ENCODE measurements around the gene TTC31. TPM values are rescaled to one million over a fixed set of nuclear protein-coding genes. Genes with fewer than 3 reads are reported as not detected.
"Not testable (repeated sequence)": the region's sequence is repeated elsewhere in the genome, so short reads cannot be mapped to it uniquely, and the experiment has no call there.

Gene TTC31
- total and polyA plus RNA-seq, 7 donors: 5.4 to 13.2 (median 9.4) TPM

DNA sequence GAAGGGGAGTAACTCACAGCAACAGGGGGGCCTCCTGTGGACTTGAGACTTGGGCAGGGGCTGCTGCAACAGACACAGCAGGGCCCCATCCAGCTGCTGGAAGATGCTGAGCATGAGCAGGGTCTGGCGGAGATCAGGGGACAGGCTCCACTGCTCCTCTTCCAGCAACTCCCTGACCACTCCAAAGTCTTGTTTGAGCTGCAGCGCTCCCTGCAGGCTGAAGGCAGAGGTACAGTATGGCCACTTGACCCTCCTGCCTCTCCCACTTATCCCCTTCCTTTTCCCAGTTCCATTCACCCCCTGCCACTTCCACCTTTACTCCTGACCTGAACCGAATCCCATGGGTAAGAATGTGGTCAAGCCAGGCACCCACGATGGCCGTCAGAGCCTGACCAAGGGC is 8.0 kb upstream of the TTC31 start:
- TF ChIP-seq, protein P1, sequence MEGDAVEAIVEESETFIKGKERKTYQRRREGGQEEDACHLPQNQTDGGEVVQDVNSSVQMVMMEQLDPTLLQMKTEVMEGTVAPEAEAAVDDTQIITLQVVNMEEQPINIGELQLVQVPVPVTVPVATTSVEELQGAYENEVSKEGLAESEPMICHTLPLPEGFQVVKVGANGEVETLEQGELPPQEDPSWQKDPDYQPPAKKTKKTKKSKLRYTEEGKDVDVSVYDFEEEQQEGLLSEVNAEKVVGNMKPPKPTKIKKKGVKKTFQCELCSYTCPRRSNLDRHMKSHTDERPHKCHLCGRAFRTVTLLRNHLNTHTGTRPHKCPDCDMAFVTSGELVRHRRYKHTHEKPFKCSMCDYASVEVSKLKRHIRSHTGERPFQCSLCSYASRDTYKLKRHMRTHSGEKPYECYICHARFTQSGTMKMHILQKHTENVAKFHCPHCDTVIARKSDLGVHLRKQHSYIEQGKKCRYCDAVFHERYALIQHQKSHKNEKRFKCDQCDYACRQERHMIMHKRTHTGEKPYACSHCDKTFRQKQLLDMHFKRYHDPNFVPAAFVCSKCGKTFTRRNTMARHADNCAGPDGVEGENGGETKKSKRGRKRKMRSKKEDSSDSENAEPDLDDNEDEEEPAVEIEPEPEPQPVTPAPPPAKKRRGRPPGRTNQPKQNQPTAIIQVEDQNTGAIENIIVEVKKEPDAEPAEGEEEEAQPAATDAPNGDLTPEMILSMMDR (IDR thresholded peaks at IDR 0.05): no peak
- Histone ChIP-seq H3K27ac (no peak overlapping the region), H3K4me1 (peaks cover 18% of the 10 kb centered on the region), H3K9me3 (no peaks in the 10 kb centered on the region), H3K4me3 (no peak overlapping the region), H3K27me3 (ENCODE audit: insufficient read depth in 3 of 3, low read length in 2 of 3) (no peaks in the 10 kb centered on the region), H3K36me3 (ENCODE audit: insufficient read depth in 1 of 2, low read depth in 1 of 2) (peaks cover 2 to 53% of the 10 kb centered on the region in 2 donors)
- ATAC-seq (no peak), DNase-seq (no peak)
- WGBS, 3 donors: 84 to 87% (median 85%) methylated on average over 5 of the region's 5 CpGs
- intact Hi-C loops (cut with DNase I): no loop called here

DNA sequence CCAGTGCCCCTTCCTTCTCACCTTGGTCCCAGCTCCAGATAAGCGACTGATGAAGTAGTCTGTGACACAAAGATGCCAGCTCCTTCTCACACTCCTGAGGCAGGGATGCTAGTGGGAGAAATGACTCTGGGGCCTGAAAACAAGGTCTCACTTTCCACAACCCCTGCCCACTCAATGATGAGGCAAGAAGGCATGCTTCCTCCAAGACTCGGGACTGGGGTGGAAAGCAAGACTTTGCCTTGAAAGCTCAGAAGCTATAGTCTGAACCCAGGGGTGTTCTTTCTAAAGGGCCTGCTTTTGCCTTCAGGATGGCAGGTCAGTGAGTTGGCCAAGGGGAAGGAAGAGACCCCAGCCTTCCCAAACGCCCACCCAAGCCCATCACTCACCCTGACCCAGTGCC is 1.4 kb upstream of the TTC31 start:
- TF ChIP-seq, protein P1 (IDR thresholded peaks at IDR 0.05): no peak
- no peak for ATAC-seq
- intact Hi-C loops (cut with DNase I): loop anchor here in 1 of 2 donors (5.0 kb wide), 1 partner anchor 106 kb away; no protein-coding TSS in a partner anchor
- peaks cover 22% of the 10 kb centered on the region for H3K4me1 ChIP-seq
- 53 to 69% (median 54%) methylated on average over 3 of the region's 3 CpGs for WGBS, 3 donors
- peak overlapping the region; percentile 98 for H3K4me3 ChIP-seq
- no peaks in the 10 kb centered on the region for H3K27me3 ChIP-seq (ENCODE audit: insufficient read depth in 3 of 3, low read length in 2 of 3)
- H3K27ac ChIP-seq: peak overlapping the region; percentile 91
- no peaks in the 10 kb centered on the region for H3K9me3 ChIP-seq
- no peak for DNase-seq
- H3K36me3 ChIP-seq (ENCODE audit: insufficient read depth in 1 of 2, low read depth in 1 of 2): peaks cover 2 to 50% of the 10 kb centered on the region in 2 donors

DNA sequence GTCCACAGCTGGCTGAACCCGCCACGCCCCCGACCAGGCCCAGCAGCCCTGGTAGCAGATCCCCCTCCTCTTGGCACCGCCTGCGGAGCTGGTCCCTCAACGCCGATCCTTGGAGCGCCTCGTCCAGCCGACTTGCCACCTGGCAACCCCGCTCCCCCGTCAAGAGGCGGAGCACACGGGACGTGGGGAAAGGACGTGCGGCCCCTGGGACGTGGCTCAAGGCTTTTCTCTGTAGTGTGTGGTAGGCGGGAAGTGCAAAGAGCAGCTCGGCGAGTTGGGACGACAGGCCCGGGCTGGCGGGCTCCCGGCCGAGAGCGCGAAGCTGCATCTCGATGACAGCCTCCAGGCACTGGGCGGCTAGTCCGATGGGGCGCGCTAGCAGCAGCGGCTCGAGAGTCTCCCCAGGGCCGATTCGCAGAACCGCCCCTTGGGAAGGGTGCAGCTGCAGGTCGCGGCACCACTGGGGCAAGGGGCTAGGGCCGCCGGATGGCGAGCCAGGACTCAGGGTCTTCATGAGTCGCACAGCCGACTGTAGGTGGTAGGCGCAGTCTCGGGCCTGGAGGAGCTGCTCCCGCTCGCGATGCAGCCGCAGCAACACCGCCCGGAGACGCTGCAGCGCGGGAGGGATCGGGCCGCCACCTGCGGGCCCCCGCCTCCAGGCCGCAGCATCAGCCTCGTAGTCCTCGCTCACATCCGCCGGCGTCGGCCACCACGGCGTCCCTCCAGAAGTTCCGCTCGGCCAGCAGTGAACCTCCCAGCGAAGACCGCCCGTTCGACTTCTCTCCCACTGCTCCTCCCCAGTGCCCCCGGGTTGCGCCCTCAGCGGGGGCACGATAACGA is 700 bp upstream of the TTC31 start:
- TF ChIP-seq, protein P1 (IDR thresholded peaks at IDR 0.05): no peak
- intact Hi-C loops (cut with DNase I): loop anchor here (2.0 to 5.0 kb wide), 3 partner anchors 27 to 105 kb away; partner anchors contain the start of genes AUP1 (in 2 of the 2), HTRA2 (in 2 of the 2) and INO80B (in 1 of the 2)
- ATAC-seq (peak; percentile 46 to 69 (median 55)), DNase-seq (peak in 1 of 2 donors; percentile 83)
- Histone ChIP-seq H3K27me3 (ENCODE audit: insufficient read depth in 3 of 3, low read length in 2 of 3) (no peaks in the 10 kb centered on the region), H3K9me3 (no peaks in the 10 kb centered on the region), H3K36me3 (ENCODE audit: insufficient read depth in 1 of 2, low read depth in 1 of 2) (peaks cover 2 to 56% of the 10 kb centered on the region in 2 donors), H3K4me1 (peaks cover 22% of the 10 kb centered on the region), H3K27ac (peak overlapping the region; percentile 91), H3K4me3 (peak overlapping the region; percentile 98)
- WGBS, 3 donors: 1 to 2% (median 1%) methylated on average over 59 to 80 of the region's 80 CpGs

DNA sequence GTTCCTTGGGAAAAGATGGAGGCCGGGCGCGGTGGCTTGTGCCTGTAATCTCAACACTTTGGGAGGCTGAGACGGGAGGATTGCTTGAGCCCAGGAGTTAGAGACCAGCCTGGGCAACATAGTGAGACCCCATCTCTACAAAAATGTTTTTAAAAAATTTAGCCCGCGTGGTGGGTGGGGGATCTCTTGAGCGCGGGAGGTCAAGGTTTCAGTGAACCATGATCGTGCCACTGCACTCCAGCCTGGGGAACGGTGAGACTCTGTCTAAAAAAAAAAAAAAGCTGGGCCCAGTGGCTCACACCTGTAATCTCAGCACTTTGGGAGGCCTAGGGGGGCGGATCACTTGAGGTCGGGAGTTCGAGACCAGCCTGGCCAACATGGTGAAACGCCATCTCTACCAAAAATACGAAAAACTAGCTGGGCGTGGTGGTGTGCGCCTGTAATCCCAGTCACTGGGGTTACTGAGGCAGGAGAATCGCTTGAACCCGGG is 839 bp downstream of the TTC31 start:
- H3K27me3 ChIP-seq (ENCODE audit: insufficient read depth in 3 of 3, low read length in 2 of 3); DNase-seq; ATAC-seq; H3K27ac ChIP-seq; H3K9me3 ChIP-seq: not testable (repeated sequence)
- intact Hi-C loops (cut with DNase I): loop anchor here (1.0 to 5.0 kb wide), 5 partner anchors 28 to 105 kb away; partner anchors contain the start of genes AUP1 (in 2 of the 2), HTRA2 (in 2 of the 2) and INO80B (in 2 of the 2)
- Histone ChIP-seq H3K36me3 (ENCODE audit: insufficient read depth in 1 of 2, low read depth in 1 of 2) (peaks cover 2 to 60% of the 10 kb centered on the region in 2 donors), H3K4me3 (peak overlapping the region; percentile 98), H3K4me1 (peaks cover 22% of the 10 kb centered on the region)
- WGBS, 3 donors: 71 to 77% (median 75%) methylated on average over 19 of the region's 19 CpGs

DNA sequence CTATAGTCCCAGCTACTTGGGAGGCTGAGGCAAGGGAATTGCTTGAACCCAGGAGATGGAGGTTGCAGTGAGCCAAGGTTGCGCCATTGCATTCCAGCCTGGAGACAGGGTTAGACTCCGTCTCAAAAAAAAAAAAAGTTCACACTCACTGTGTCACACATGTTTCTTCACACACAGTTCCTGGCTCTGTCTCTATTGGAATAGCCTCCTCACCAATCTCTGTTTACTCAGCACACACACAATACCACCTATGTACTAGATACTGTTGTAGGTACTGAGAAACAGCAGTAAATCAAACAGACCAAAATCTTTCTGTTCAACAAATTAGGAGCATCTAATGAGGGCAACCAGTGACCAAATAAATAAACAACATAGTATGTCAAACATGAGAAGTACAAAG is 3.3 kb downstream of the TTC31 start:
- TF ChIP-seq, protein P1 (IDR thresholded peaks at IDR 0.05): no peak
- peaks cover 4 to 57% of the 10 kb centered on the region in 2 donors for H3K36me3 ChIP-seq (ENCODE audit: insufficient read depth in 1 of 2, low read depth in 1 of 2)
- 90 to 93% (median 92%) methylated on average over 2 of the region's 2 CpGs for WGBS, 3 donors
- ATAC-seq (no peak), DNase-seq (no peak)
- no peaks in the 10 kb centered on the region for H3K9me3 ChIP-seq
- H3K4me3 ChIP-seq: no peak overlapping the region
- intact Hi-C loops (cut with DNase I): no loop called here
- peaks cover 16% of the 10 kb centered on the region for H3K4me1 ChIP-seq
- H3K27me3 ChIP-seq (ENCODE audit: insufficient read depth in 3 of 3, low read length in 2 of 3): no peaks in the 10 kb centered on the region
- H3K27ac ChIP-seq: no peak overlapping the region
